NCI-H1105 (cell line): Measurements from ENCODE around the gene AMDHD2.

ENCODE experiments used
- DNase-seq: peaks from one replicate; lab custom pipeline; 2025; lab: John Stamatoyannopoulos, UW

AMDHD2 gene

GRCh38 chr16:2483939-2484897, 36.0 kb upstream of the AMDHD2 start:
- no peak for DNase-seq

GRCh38 chr16:2484898-2485508, 35.2 kb upstream of the AMDHD2 start:
- no peak for DNase-seq

GRCh38 chr16:2485811-2486507, 34.2 kb upstream of the AMDHD2 start:
- no peak for DNase-seq

GRCh38 chr16:2486645-2487516, 33.3 kb upstream of the AMDHD2 start:
- no peak for DNase-seq

- DNase-seq = no peak
Observed at GRCh38 chr16:2487517-2487842, 32.7 kb upstream of the AMDHD2 start.

- DNase-seq = no peak
Observed at GRCh38 chr16:2487903-2488531, 32.2 kb upstream of the AMDHD2 start.

- DNase-seq = no peak
Observed at GRCh38 chr16:2489581-2489980, 30.6 kb upstream of the AMDHD2 start.

GRCh38 chr16:2490190-2491105, 29.7 kb upstream of the AMDHD2 start:
- DNase-seq = no peak

GRCh38 chr16:2492292-2492691, 27.9 kb upstream of the AMDHD2 start:
- no peak for DNase-seq

- DNase-seq = no peak
Observed at GRCh38 chr16:2493605-2494004, 26.6 kb upstream of the AMDHD2 start.

- DNase-seq = no peak
Observed at GRCh38 chr16:2494616-2495015, 25.6 kb upstream of the AMDHD2 start.

GRCh38 chr16:2495041-2495440, 25.1 kb upstream of the AMDHD2 start:
- DNase-seq = no peak

GRCh38 chr16:2496223-2497115, 23.7 kb upstream of the AMDHD2 start:
- no peak for DNase-seq

- no peak for DNase-seq
Observed at GRCh38 chr16:2497116-2497630, 23.0 kb upstream of the AMDHD2 start.

GRCh38 chr16:2497695-2498484, 22.3 kb upstream of the AMDHD2 start:
- no peak for DNase-seq

GRCh38 chr16:2498531-2499253, 21.5 kb upstream of the AMDHD2 start:
- no peak for DNase-seq

- DNase-seq = no peak
Observed at GRCh38 chr16:2499454-2499853, 20.7 kb upstream of the AMDHD2 start.
